GM18508 (cell line): ENCODE measurements around the gene PYGO2.
"Not testable (repeated sequence)": the region's sequence is repeated elsewhere in the genome, so short reads cannot be mapped to it uniquely, and the experiment has no call there.

ENCODE experiments used
- ATAC-seq: cut with Tn5 transposase; IDR thresholded peaks from one replicate; pipeline ENCODE4 v1.9.1; 2021; ENCODE audit warnings: moderate number of reproducible peaks; ENCODE audit not compliant: insufficient read depth, unreplicated experiment

The PYGO2 gene

GRCh38 chr1:154925335-154926170 lies 36.0 kb downstream of the PYGO2 start:
- ATAC-seq, result no peak

- ATAC-seq, result no peak
These were observed 37.9 kb downstream of the PYGO2 start for GRCh38 chr1:154923695-154924094.

- no peak for ATAC-seq
These were observed 48.3 kb downstream of the PYGO2 start for GRCh38 chr1:154913273-154913672.

- no peak for ATAC-seq
These were observed 48.8 kb downstream of the PYGO2 start for GRCh38 chr1:154912755-154913154.

- no peak for ATAC-seq
These were observed 49.7 kb downstream of the PYGO2 start for GRCh38 chr1:154911691-154912550.

- ATAC-seq, result no peak
These were observed 50.7 kb downstream of the PYGO2 start for GRCh38 chr1:154910851-154911250.

GRCh38 chr1:154908937-154909336 lies 52.6 kb downstream of the PYGO2 start:
- no peak for ATAC-seq

- ATAC-seq, result not testable (repeated sequence)
These were observed 53.5 kb downstream of the PYGO2 start for GRCh38 chr1:154908129-154908528.
